Fibroblast of gingiva (primary cell): ENCODE measurements around the gene FAIM2.

Experiments used
- DNase-seq: peaks from one replicate; pipeline ENCODE4 v3.0.0-alpha.2; 2011; ENCODE audit warnings: low read depth

FAIM2 gene

GRCh38 chr12:49823350-49823749, 80.3 kb downstream of the FAIM2 start:
- DNase-seq = no peak

DNA sequence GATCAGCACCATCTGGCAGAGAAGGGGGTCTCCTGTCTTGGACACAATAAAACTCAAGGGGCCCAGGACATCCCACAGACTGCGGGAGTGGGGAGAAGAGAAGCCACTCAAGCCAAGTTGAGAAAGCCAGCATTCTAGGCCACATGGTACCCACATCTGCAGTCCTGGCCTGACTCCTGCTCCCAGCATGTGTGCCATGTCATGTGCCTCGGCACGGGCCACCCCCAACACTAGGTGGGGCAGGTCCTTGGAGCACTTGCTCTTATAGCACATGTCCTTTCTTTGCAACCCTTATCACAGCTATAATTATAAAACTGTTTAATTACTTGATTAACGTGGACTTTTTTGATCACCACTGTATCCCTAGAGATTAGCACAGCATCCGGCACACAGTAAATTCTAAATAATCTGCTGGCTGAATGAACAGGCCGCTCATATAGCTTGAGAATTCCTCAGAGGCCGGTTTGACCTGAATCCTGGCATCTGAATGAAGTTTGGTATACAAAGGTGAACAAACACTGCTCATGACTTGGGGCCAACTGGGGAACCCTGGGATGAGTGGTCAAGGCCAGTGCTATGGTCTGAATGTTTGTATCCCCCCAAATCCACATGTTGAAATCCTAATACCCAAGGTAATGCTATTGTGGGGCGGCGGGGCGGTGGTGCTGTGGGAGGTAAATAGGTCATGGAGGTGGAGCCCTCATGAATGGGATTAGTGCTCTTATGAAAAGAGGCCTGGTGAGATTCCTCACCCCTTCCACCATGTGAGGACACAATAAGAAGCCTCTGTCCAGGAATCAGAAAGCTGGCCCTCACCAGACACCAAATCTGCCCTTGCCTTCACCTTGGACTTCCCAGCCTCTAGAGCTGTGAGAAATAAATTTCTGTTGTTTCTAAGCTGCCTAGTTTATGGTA, 82.1 kb downstream of the FAIM2 start:
- DNase-seq = no peak

DNA sequence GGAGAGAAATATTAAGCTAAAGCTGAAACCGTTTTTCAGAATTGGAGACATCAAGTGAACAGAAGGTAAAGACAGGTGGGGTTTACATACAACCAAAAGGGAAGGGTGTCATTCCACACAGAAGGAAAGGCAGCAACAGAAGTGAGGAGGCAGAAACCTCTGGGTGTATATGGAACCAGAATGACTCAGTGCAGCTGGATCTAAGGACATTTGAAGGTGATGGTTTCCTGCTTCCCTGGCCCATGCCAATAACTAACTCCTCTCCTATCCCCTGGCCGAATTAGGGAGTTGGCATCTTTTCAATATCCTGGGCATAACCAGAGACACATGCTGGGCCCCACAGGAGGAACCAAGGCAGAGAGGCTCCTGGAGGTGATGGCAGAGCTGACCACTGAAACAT, 83.9 kb downstream of the FAIM2 start:
- no peak for DNase-seq

GRCh38 chr12:49818241-49818895, 85.3 kb downstream of the FAIM2 start:
- DNase-seq = no peak
